HG02759 (cell line): ENCODE data around the gene TRAPPC13.
"Not testable (repeated sequence)": the region's sequence is repeated elsewhere in the genome, so short reads cannot be mapped to it uniquely, and the experiment has no call there.

Source experiments
- ATAC-seq: cut with Tn5 transposase; IDR thresholded peaks from one replicate; pipeline ENCODE4 v1.9.1; 2021; ENCODE audit warnings: mild to moderate bottlenecking, moderate library complexity; ENCODE audit not compliant: unreplicated experiment

TRAPPC13 gene, protein sequence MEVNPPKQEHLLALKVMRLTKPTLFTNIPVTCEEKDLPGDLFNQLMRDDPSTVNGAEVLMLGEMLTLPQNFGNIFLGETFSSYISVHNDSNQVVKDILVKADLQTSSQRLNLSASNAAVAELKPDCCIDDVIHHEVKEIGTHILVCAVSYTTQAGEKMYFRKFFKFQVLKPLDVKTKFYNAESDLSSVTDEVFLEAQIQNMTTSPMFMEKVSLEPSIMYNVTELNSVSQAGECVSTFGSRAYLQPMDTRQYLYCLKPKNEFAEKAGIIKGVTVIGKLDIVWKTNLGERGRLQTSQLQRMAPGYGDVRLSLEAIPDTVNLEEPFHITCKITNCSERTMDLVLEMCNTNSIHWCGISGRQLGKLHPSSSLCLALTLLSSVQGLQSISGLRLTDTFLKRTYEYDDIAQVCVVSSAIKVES

GRCh38 chr5:65624571-65625555, at the start of gene TRAPPC13, which contains the start of gene SHLD3:
Gene TRAPPC13, plus strand, starts transcription at chr5:65625027. Its CDS starts 34 bp downstream, at chr5:65625061.
Gene SHLD3, plus strand, starts transcription at chr5:65625027. Its CDS starts 4,561 bp downstream, at chr5:65629588.
- peak; percentile 73 for ATAC-seq

GRCh38 chr5:65577141-65577540, 47.7 kb upstream of the TRAPPC13 start:
- ATAC-seq = no peak

- ATAC-seq = no peak
These were observed 36.1 kb upstream of the TRAPPC13 start for GRCh38 chr5:65588694-65589093.

- not testable (repeated sequence) for ATAC-seq
These were observed 23.1 kb upstream of the TRAPPC13 start for GRCh38 chr5:65601761-65602160.

DNA sequence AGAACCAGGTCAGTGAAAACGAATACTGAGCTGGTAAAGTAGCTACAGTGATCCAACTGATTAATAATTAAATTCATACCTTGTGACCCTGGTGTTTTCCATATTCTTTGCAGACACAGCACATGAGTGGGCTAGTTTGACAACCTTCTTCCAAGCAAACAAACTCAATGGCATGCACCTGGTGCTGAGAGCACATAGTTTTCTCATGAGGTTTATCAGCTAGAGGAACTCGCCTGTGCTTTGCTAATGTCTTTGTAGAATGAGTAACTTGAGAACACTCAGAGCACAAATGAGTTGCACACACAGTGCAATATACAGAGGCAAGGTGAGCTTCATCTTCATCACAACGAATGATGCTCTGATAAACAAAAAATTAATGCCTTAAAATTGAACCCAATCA, 13.3 kb upstream of the TRAPPC13 start:
- no peak for ATAC-seq

DNA sequence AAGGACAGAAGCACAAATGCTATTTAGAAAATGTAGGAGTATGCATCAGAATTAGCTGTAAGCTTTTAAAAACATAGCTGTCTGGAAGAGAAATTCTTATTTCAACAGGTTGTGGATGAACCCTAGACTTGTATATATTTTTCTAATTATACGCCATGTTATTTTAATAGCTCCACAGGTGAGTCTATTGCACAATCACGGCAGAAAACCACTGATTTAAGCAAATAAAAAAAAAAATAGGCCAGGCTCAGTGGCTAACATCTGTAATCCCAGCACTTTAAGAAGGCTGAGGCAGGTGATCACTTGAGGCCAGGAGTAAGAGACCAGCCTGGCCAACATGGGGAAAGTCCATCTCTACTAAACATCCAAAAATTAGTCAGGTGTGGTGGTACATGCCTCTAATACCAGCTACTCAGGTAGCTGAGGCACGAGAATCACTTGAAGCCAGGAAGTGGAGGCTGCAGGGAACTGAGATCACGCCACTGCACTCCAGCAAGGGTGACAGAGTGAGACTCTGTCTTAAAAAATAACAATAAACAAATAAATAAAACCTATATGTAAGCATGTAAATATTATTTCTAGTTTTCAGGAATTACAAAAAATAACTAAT, 12.4 kb upstream of the TRAPPC13 start:
- no peak for ATAC-seq

DNA sequence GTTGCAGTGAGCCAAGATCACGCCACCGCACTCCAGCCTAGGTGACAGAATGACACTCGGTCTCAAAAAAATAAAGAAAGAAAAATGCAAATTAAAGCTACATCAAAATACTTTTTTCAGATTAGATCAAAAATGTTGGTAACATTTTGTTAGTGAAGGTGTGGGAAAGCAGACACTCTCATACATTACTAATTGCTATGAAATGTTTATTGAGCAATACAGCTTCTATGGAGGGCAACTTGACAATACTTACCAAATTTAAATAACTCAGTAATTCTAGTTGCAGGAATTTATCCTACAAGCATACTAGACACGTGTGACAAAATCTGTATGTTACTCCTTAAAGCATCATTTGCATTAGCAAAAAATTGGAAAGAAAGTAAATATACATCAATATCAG, 4.8 kb upstream of the TRAPPC13 start:
- ATAC-seq = no peak

DNA sequence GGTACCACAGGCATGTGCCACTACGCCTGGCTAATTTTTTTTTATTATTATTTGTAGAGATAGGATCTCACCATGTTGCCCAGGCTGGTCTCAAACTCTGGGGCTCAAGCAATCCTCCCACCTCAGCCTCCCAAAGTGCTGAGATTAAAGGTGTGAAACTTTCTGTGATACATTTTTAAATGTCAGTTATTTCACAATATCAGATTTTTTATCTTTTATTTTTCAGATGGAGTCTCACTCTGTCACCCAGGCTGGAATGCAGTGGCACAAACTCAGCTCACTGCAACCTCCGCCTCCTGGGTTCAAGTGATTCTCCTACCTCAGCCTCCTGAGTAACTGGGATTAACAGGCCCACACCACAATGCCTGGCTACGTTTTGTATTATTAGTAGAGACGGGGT, 2.9 kb upstream of the TRAPPC13 start:
- ATAC-seq = not testable (repeated sequence)

- no peak for ATAC-seq
These were observed 1.3 kb upstream of the TRAPPC13 start for GRCh38 chr5:65623482-65623881.

DNA sequence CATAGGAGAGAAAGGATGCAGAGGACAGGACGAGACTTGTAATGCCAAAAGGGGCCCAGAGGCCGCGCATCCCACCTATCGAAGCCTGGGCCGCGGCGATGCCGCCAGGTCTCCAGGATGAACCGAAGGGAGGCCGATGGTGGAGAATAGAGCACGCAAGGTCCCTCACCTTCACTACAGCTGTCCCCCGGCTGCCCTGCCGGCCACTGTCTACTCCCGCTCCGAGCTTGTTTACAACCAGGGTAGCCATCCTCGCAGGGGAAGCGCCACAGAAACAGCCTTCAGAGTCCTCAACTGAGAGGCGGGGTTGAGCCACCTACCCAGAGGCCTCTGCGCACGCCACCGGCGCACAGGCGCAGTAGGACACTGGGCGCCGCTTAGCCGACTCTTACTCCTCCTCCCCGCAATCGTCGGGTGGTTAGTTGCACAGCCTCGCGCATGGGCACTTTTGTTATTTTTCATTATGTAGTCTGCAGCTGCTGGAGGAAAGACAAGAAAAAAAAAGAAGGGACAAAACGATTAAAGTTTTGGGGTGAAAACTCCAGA, 729 bp upstream of the TRAPPC13 start, which contains the start of gene TRIM23:
TRIM23 (minus strand) TSS at position 309 of the 546 bp plus-strand sequence; CDS start at position 250, 59 bp downstream.
- ATAC-seq = peak; percentile 96

GRCh38 chr5:65625743-65626142, 916 bp downstream of the TRAPPC13 start:
- ATAC-seq = no peak

- ATAC-seq = no peak
These were observed 6.2 kb downstream of the TRAPPC13 start for GRCh38 chr5:65630981-65631380.

- no peak for ATAC-seq
These were observed 15.4 kb downstream of the TRAPPC13 start for GRCh38 chr5:65640240-65640639.

DNA sequence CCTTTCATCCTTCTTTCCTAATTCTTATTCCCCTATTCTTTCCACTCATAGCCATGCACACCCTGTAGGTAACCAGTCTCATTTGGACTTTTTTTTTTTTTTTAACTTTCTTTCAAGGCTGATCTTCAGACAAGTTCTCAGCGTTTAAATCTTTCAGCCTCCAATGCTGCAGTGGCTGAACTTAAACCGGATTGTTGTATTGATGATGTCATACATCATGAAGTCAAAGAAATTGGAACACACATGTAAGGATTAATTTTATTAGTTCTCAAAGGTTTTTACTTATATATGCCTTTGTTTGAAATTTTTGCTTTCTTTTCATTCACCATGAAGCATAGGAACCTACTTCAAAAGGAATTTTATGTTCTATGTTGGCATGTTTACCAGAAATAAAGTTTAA, 22.1 kb downstream of the TRAPPC13 start:
- ATAC-seq = no peak

DNA sequence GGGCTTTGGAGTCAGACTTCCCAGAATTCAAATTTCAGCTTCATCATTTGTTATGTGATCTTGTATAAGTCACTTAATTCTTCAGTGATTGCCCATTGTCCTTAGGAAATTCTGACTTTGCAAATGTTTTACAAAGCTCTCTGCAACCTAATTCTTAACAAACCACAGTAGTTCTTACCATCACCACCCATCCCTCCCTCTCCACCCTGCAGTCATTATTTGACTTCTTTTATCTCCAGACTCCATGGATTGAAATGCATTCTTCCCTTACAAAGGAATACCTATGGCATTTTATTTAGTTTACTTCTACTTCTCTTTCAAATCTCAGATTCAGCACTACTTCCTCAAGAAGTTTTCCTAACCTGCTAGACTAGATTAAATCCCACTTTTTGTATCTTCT, 23.1 kb downstream of the TRAPPC13 start:
- no peak for ATAC-seq

- ATAC-seq = no peak
These were observed 26.3 kb downstream of the TRAPPC13 start for GRCh38 chr5:65651144-65651543.

- ATAC-seq = no peak
These were observed 29.9 kb downstream of the TRAPPC13 start for GRCh38 chr5:65654713-65655112.

DNA sequence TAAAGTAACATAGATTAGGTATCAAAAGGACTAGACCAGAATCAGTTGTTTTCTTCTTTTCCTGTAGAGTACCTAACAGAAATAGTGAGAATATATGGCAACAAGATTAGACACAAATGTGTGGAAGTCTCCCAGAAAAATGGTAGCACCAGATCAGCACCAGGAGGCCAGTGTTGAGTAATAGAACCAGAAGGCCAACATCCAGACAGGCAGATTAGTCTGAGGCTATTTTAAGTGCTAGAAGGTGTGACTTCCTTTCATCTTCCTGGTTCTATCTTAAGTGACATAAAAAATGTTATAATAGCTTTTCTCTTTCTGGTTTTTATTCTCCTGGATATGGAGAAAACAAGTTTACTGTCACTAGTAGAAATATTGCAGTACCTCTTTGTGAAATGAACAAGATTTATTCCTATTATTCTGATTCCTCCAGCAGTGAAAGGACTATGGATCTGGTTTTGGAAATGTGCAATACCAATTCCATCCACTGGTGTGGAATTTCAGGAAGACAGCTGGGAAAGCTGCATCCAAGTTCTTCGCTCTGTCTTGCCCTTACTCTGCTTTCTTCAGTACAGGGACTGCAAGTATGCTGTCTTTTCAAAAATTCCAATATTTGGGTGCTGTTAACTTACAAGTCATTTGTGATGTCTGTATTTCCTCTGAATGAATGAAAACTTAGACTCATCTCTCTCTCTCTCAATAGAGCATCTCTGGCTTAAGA, 39.1 kb downstream of the TRAPPC13 start:
- no peak for ATAC-seq

DNA sequence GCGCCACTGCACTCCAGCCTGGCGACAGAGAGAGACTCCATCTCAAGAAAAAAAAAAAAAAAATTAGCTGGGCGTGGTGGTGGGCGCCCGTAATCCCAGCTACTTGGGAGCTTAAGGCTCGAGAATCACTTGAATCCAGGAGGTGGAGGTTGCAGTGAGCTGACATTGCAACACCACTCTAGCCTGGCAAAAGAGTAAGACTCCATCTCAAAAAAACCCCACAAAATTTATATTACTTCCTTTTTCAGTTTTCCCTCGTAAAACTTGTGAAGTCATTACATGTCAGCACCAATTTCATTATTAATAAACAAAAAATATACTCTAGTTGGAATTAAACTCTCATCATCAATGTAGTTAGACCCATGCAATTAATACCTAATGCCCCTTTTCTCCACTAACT, 43.9 kb downstream of the TRAPPC13 start:
- no peak for ATAC-seq

DNA sequence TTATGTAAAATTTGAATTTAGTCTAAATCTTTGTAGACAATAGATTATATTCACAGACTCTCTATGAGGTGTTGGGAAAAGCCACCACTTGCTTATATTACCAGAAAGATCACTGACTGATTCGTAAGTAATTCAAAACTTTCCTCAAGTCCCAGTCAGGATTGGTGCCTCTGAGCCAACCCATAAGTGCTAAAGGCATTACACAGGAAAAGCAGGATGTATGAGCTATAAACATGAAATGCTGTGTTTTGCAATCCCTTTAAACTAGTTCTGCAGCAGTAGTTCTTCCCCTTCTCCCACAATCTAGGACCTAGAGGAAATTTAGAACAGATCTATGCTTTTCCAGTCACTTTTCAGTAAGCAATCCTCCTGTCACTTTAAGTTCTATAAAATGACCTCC, 48.0 kb downstream of the TRAPPC13 start:
- ATAC-seq = no peak
